Measurements from ENCODE around the gene CPNE1.

The CPNE1 gene

GRCh38 chr20:35583636-35584560 is 80.8 kb downstream of the CPNE1 start:
- no peak for DNase-seq (ENCODE audit: low read depth, low spot score)
- no peak overlapping the region for H3K4me3 ChIP-seq (ENCODE audit: low read length)

GRCh38 chr20:35582741-35583404 is 81.8 kb downstream of the CPNE1 start:
- no peak overlapping the region for H3K4me3 ChIP-seq (ENCODE audit: low read length)
- DNase-seq (ENCODE audit: low read depth, low spot score) = no peak

GRCh38 chr20:35582131-35582530 is 82.6 kb downstream of the CPNE1 start:
- DNase-seq (ENCODE audit: low read depth, low spot score) = no peak
- H3K4me3 ChIP-seq (ENCODE audit: low read length) = no peak overlapping the region

- no peak for DNase-seq (ENCODE audit: low read depth, low spot score)
- H3K4me3 ChIP-seq (ENCODE audit: low read length) = no peak overlapping the region
These were observed 85.5 kb downstream of the CPNE1 start for GRCh38 chr20:35579196-35579595.

GRCh38 chr20:35578469-35578868 is 86.2 kb downstream of the CPNE1 start:
- H3K4me3 ChIP-seq (ENCODE audit: low read length) = no peak overlapping the region
- DNase-seq (ENCODE audit: low read depth, low spot score) = no peak

- H3K4me3 ChIP-seq (ENCODE audit: low read length) = no peak overlapping the region
- no peak for DNase-seq (ENCODE audit: low read depth, low spot score)
These were observed 87.9 kb downstream of the CPNE1 start for GRCh38 chr20:35576816-35577215.
